ENCODE data around the gene SEC14L3.

DNA sequence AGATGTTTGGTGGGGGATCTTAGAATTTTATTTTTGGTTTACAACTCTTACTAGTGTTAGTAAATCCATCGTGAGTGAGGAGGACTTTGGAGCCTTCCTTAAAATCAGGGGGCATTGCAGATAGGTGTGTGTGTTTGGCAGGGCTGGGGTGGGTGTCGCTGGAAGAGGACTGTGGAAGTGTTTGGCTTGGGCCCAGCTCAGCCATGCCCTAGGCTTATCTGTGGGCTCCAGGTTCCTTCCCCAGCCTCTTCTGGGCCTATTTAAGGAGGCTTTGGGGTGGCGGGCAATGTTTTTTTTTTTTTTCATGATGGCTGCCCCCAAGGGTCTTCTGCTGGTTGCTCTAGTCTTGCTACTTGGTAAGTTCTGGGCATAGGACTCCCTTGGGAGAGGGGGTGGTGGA is 24.2 kb downstream of the SEC14L3 start:
- TF ChIP-seq POLR2AphosphoS5 (IDR thresholded peaks at IDR 0.05) = no peak
- TF ChIP-seq, protein P1, sequence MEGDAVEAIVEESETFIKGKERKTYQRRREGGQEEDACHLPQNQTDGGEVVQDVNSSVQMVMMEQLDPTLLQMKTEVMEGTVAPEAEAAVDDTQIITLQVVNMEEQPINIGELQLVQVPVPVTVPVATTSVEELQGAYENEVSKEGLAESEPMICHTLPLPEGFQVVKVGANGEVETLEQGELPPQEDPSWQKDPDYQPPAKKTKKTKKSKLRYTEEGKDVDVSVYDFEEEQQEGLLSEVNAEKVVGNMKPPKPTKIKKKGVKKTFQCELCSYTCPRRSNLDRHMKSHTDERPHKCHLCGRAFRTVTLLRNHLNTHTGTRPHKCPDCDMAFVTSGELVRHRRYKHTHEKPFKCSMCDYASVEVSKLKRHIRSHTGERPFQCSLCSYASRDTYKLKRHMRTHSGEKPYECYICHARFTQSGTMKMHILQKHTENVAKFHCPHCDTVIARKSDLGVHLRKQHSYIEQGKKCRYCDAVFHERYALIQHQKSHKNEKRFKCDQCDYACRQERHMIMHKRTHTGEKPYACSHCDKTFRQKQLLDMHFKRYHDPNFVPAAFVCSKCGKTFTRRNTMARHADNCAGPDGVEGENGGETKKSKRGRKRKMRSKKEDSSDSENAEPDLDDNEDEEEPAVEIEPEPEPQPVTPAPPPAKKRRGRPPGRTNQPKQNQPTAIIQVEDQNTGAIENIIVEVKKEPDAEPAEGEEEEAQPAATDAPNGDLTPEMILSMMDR (IDR thresholded peaks at IDR 0.05) = no peak
- no peak for TF ChIP-seq POLR2A (IDR thresholded peaks at IDR 0.05; ENCODE audit: low read depth)
- no peak for TF ChIP-seq EP300 (IDR thresholded peaks at IDR 0.05)
